HepG2 (cell line): ENCODE measurements around the gene ZNF184. TPM values are rescaled to one million over a fixed set of nuclear protein-coding genes. Genes with fewer than 3 reads are reported as not detected.

Experiments
- ATAC-seq: fragments of 200-7000 bp; cut with Tn5 transposase; 3 replicates; pipeline ENCODE4 v1.9.1; 2020; ENCODE audit warnings: mild to moderate bottlenecking, moderate library complexity
- BruUV-seq: library from RNA; stranded (reverse); fragments of 400-500 nt; replicated peaks from 2 replicates; lab custom pipeline; 2021; lab: Mats Ljungman, UMichigan
- CTCF ChIA-PET: fragments of 300-600 bp; formaldehyde crosslinking; extraction: SDS; loops from one replicate; lab custom pipeline; 2021; ENCODE audit warnings: low total read pairs, inconsistent platforms, low intra/inter-chr PET ratio; lab: Yijun Ruan, JAX
- POLR2A ChIA-PET: fragments of 350-600 bp; sonication (Branson Sonifier 250); formaldehyde crosslinking; loops from one replicate; lab custom pipeline; 2020; ENCODE audit warnings: antibody characterized with exemption, inconsistent platforms; lab: Yijun Ruan, JAX
- DNase-seq: peaks from one replicate; pipeline ENCODE4 v3.0.0-alpha.2; 2015; ENCODE audit warnings: low spot score
- FAIRE-seq: peaks from 3 replicates; lab custom pipeline; 2011; peaks lifted over from hg19 to GRCh38; lab: Jason Lieb, UNC
- H2AFZ ChIP-seq: one replicate; pipeline ENCODE4 v1.6.1; 2011; ENCODE audit warnings: low read length, inconsistent platforms
- H3K27ac ChIP-seq: fragments of 300-600 bp; 3 replicates; pipeline ENCODE4 v1.8.0; 2011; ENCODE audit warnings: mixed run types, mild to moderate bottlenecking, mixed read lengths, low read length, inconsistent platforms; ENCODE audit not compliant: insufficient read depth; ENCODE audit errors: extremely low read length
- H3K27me3 ChIP-seq, 2 experiments: fragments of 200-600 bp in 1 of 2; 2 replicates in 1 of 2; 3 replicates in 1 of 2; pipeline versions ENCODE4 v1.6.0 to v1.8.0; 2011; ENCODE audit warnings: low read length in 2 of 2, mild to moderate bottlenecking in 2 of 2, moderate library complexity in 2 of 2, inconsistent platforms in 1 of 2; ENCODE audit not compliant: insufficient read depth in 2 of 2, control insufficient read depth in 1 of 2
- H3K36me3 ChIP-seq, 2 experiments: fragments of 200-600 bp in 1 of 2; replicated peaks in 1 of 2; 2 replicates in 1 of 2; 3 replicates in 1 of 2; pipeline versions ENCODE4 v1.5.1 to v1.8.0; 2011; ENCODE audit warnings: low read length in 2 of 2, inconsistent platforms in 1 of 2; ENCODE audit not compliant: insufficient read depth in 2 of 2, control insufficient read depth in 1 of 2
- H3K4me1 ChIP-seq: 2 replicates; pipeline ENCODE4 v1.5.1; 2012; ENCODE audit warnings: low read length, inconsistent platforms; ENCODE audit not compliant: insufficient read depth
- H3K4me2 ChIP-seq: 2 replicates; pipeline ENCODE4 v1.6.0; 2011; ENCODE audit warnings: low read depth, low read length, inconsistent platforms
- H3K4me3 ChIP-seq, 3 experiments: fragments of 200-600 bp in 1 of 3; sonication (generic), shearing (Covaris generic) in 1 of 3; replicated peaks in 1 of 3; 2 replicates each; pipeline ENCODE4 v1.5.1; 2011 to 2016; ENCODE audit warnings: low read length in 3 of 3, inconsistent platforms in 2 of 3, low read depth in 2 of 3, mild to moderate bottlenecking in 2 of 3, control low read depth in 1 of 3, mixed read lengths in 1 of 3; ENCODE audit not compliant: insufficient read depth in 1 of 3
- H3K79me2 ChIP-seq: one replicate; pipeline ENCODE4 v1.6.1; 2011; ENCODE audit warnings: low read length, inconsistent platforms; ENCODE audit not compliant: insufficient read depth
- H3K9ac ChIP-seq: 2 replicates; pipeline ENCODE4 v1.6.0; 2011; ENCODE audit warnings: mild to moderate bottlenecking, low read depth, low read length, inconsistent platforms; ENCODE audit not compliant: insufficient read depth
- H3K9me3 ChIP-seq: 2 replicates; pipeline ENCODE4 v1.5.1; 2012; ENCODE audit warnings: mild to moderate bottlenecking, low read length
- H4K20me1 ChIP-seq: 2 replicates; pipeline ENCODE4 v1.6.0; 2011; ENCODE audit warnings: inconsistent platforms, mild to moderate bottlenecking, low read length, moderate library complexity; ENCODE audit not compliant: insufficient read depth
- ATF1 ChIP-seq: IDR thresholded peaks from 2 replicates; pipeline ENCODE4 v1.6.1; 2016; ENCODE audit warnings: mild to moderate bottlenecking, control low read depth
- BCLAF1 ChIP-seq: fragments of 450-650 bp; IDR thresholded peaks from 2 replicates; pipeline ENCODE4 v1.6.1; 2017; ENCODE audit warnings: mild to moderate bottlenecking
- DR1 ChIP-seq: sonication (generic); formaldehyde crosslinking; IDR thresholded peaks from 2 replicates; pipeline ENCODE4 v1.8.0; 2021; ENCODE audit warnings: mild to moderate bottlenecking, missing genetic modification reagents, inconsistent platforms
- ERF ChIP-seq: IDR thresholded peaks from 2 replicates; pipeline ENCODE4 v1.6.1; 2018; ENCODE audit warnings: missing biosample characterization, missing genetic modification reagents
- GATAD2A ChIP-seq: IDR thresholded peaks from 2 replicates; pipeline ENCODE4 v1.6.1; 2016
- JDP2 ChIP-seq: sonication (generic); formaldehyde crosslinking; IDR thresholded peaks from 2 replicates; pipeline ENCODE4 v1.8.1; 2022; ENCODE audit warnings: missing genetic modification reagents, borderline replicate concordance
- MAFF ChIP-seq: IDR thresholded peaks from 2 replicates; pipeline ENCODE4 v1.6.1; 2011; ENCODE audit warnings: low read depth, low read length, improper control_type of control experiment
- NAIF1 ChIP-seq: sonication (generic); formaldehyde crosslinking; IDR thresholded peaks from 2 replicates; pipeline ENCODE4 v1.5.0; 2020; ENCODE audit warnings: mild to moderate bottlenecking, missing genetic modification reagents, borderline replicate concordance
- NFRKB ChIP-seq: fragments of 450-650 bp; IDR thresholded peaks from 2 replicates; pipeline ENCODE4 v1.6.1; 2017
- NR3C1 ChIP-seq: sonication (generic); formaldehyde crosslinking; IDR thresholded peaks from 2 replicates; pipeline ENCODE4 v1.4.0; 2020; ENCODE audit warnings: missing genetic modification reagents
- PRDM15 ChIP-seq: sonication (generic); formaldehyde crosslinking; IDR thresholded peaks from 2 replicates; pipeline ENCODE4 v1.4.0; 2020; ENCODE audit warnings: missing genetic modification reagents
- SATB2 ChIP-seq: sonication (generic); formaldehyde crosslinking; IDR thresholded peaks from 2 replicates; pipeline ENCODE4 v1.5.0; 2020; ENCODE audit warnings: missing genetic modification reagents
- U2AF2 ChIP-seq: fragments of 200-400 bp; formaldehyde crosslinking; IDR thresholded peaks from 2 replicates; pipeline ENCODE4 v1.6.1; 2017; ENCODE audit warnings: low read depth, mild to moderate bottlenecking, low read length
- YY1 ChIP-seq: IDR thresholded peaks from 2 replicates; pipeline ENCODE4 v1.6.1; 2011; ENCODE audit warnings: low read length, low read depth, moderate library complexity, mild to moderate bottlenecking; ENCODE audit not compliant: insufficient read depth, insufficient replicate concordance
- ZNF557 ChIP-seq: sonication (generic); formaldehyde crosslinking; IDR thresholded peaks from 2 replicates; pipeline ENCODE4 v1.4.0; 2020; ENCODE audit warnings: missing genetic modification reagents
- ZSCAN12 ChIP-seq: sonication (generic); formaldehyde crosslinking; IDR thresholded peaks from 2 replicates; pipeline ENCODE4 v1.9.0; 2021; ENCODE audit warnings: mild to moderate bottlenecking, missing genetic modification reagents
- ZSCAN29 ChIP-seq: sonication (generic); formaldehyde crosslinking; conservative IDR thresholded peaks from 2 replicates; pipeline ENCODE4 v1.4.0; 2020; ENCODE audit warnings: mild to moderate bottlenecking, missing genetic modification reagents
- WGBS: methylation state at CpG from one replicate; pipeline ENCODE4 v1.1.6; 2017; ENCODE audit warnings: low lambda C conversion rate; 5-methylcytosine and 5-hydroxymethylcytosine counted together
- in situ Hi-C: cut with HindIII; loops from 2 replicates; pipeline ENCODE4 v1.10.0; 2017; ENCODE audit warnings: low pct_unique_long_range_greater_than_20kb; ENCODE audit not compliant: extremely low pct_ligation_motif_present
- intact Hi-C: fragments of 100-400 bp; cut with micrococcal nuclease; formaldehyde crosslinking; loops from one replicate; pipeline ENCODE4 v1.10.0; 2022; ENCODE audit not compliant: unreplicated experiment
- polyA plus RNA-seq, 8 experiments: library from polyadenylated mRNA; depleted of rRNA in 3 of 8; stranded (reverse) in 7 of 8; unstranded in 1 of 8; fragments of >200 nt; fragmentation: Illumina TruSeq in 4 of 8; extraction: Trizol in 4 of 8; gene quantifications; 2 replicates each; pipeline versions ENCODE4 v1.2.1 to v1.2.3, GENCODE V29; 2011 to 2016; ENCODE audit warnings: low read depth in 4 of 8, missing spikeins in 1 of 8, mixed read lengths in 1 of 8; ENCODE audit not compliant: insufficient read depth in 1 of 8
- total RNA-seq, 5 experiments: library from RNA; depleted of rRNA; stranded (reverse); fragments of >200 nt; fragmentation: Illumina TruSeq; extraction: Trizol; gene quantifications; 2 replicates each; pipeline ENCODE4 v1.2.3, GENCODE V29; 2016; ENCODE audit warnings: low read depth in 1 of 5

Gene ZNF184
- total and polyA plus RNA-seq, 2 of the 13 experiments (the other 11 are each of a cell fraction or from before 2014, with no cell fraction given) = 2.1 to 10.1 TPM

- TF ChIP-seq NR3C1 (CRISPR knock-in tag) (no peak), JDP2 (CRISPR knock-in tag) (no peak), ZSCAN12 (no peak), GATAD2A (CRISPR knock-in tag) (peak; percentile 63; the same call in 1 of the 2 replicates), ZNF557 (CRISPR knock-in tag) (no peak), ZSCAN29 (CRISPR knock-in tag) (no peak; the same call in 1 of the 2 replicates), ATF1 (CRISPR knock-in tag) (peak; percentile 61; the same call in 1 of the 2 replicates), YY1 (no peak), MAFF (peak; percentile 85), NAIF1 (CRISPR knock-in tag) (0 out of 2 replicates have a peak, but pooled peaks have one; percentile 0), ERF (CRISPR knock-in tag) (peak; percentile 42; the same call in 1 of the 2 replicates), NFRKB (no peak)
Measured at GRCh38 chr6:27503436-27504030, 30.6 kb upstream of the ZNF184 start (continued).

DNA sequence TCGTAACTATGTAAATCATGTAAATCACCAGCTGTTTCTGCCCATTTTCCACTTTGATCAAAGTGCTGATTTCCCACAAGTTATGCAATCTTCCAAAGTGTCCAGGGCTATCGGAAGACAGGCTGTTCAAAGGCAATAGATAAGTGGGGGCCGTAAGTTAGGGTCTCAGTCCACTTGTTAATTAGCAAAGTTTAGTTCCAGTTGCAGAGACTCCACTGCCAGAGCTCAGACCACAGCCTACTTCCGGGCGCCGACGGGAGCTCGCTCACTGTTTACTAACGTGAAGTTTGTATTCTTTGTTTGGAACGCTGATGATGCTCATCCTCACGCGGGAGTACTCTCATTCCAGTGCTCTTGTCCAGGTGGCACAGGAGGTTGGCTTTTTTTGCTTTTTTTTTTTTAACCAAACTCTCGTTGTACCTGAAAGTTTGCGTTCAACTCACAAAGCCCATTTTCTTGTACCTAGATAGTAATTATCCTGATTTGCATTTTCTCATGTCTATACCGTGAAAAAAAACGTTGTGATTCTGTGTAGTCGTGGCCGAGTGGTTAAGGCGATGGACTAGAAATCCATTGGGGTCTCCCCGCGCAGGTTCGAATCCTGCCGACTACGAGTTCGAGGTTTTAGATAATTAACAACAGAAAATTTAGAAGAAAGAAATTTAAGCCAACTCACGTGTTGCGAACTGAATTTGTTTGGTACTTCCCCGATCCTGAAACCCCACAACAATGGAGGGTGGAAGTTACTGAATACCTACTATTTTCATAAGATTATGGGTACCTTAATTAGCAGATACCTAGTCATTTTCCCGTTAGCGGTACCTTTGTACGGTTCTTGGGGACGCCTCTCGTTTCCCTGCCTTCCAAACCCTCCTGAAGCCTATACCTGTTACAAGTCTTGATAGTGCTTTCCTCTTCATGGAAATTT is 29.9 kb upstream of the ZNF184 start:
- Histone ChIP-seq H3K27me3 (peaks cover 0 to 4% of the 10 kb centered on the region in 2 experiments; a peak in 2 of 5 replicates), H3K9ac (peak overlapping the region; percentile 59), H3K36me3 (no peaks in the 10 kb centered on the region), H3K4me2 (peak overlapping the region; percentile 90), H4K20me1 (no peaks in the 10 kb centered on the region), H2AFZ (peak overlapping the region; percentile 84), H3K27ac (peak overlapping the region; percentile 37), H3K9me3 (no peaks in the 10 kb centered on the region), H3K4me3 (peak overlapping the region; percentile 78 to 87 (median 79)), H3K79me2 (no peaks in the 10 kb centered on the region), H3K4me1 (peaks cover 46% of the 10 kb centered on the region)
- DNase-seq = peak; percentile 74
- no TSS peak for BruUV-seq
- ChIA-PET POLR2A (no interaction called here), CTCF (no interaction called here)
- in situ Hi-C loops = loop anchor here (10.0 to 25.0 kb wide), 3 partner anchors 110 to 1190 kb away; no protein-coding TSS in a partner anchor
- WGBS = under 1% methylated on average over 33 of the region's 33 CpGs
- peak; percentile 58 for ATAC-seq
- intact Hi-C loops = loop anchor here (2.0 to 5.0 kb wide), 5 partner anchors 24 to 935 kb away; partner anchors contain the start of gene POM121L2
- peak; percentile 78 for FAIRE-seq
- TF ChIP-seq BCLAF1 = no peak
- TF ChIP-seq SATB2 (CRISPR knock-in tag) = no peak
- TF ChIP-seq PRDM15 (CRISPR knock-in tag) = no peak
- TF ChIP-seq DR1 (CRISPR knock-in tag) = no peak
- TF ChIP-seq U2AF2 = no peak
